Activated CD4-positive, alpha-beta memory T cell treated with anti-CD3 and anti-CD28 coated beads, Interleukin-2, amount 10 ng/mL, durations not matched to agents 7 days and 5 days (primary cell): ENCODE results near the gene SFT2D1. TPM values are rescaled to one million over a fixed set of nuclear protein-coding genes. Genes with fewer than 3 reads are reported as not detected.

Experiments used
- CTCF ChIA-PET: fragments of 350-600 bp; sonication (Branson Sonifier 250); formaldehyde crosslinking; loops from one replicate; lab custom pipeline; 2021; ENCODE audit warnings: antibody characterized with exemption, inconsistent platforms; lab: Charles Lee
- POLR2A ChIA-PET: fragments of 350-600 bp; sonication (Branson Sonifier 250); formaldehyde crosslinking; loops from one replicate; lab custom pipeline; 2021; ENCODE audit warnings: antibody characterized with exemption; lab: Charles Lee
- DNase-seq: peaks from one replicate; pipeline ENCODE4 v3.0.0-alpha.2; 2020
- H3K27ac Mint-ChIP-seq: one replicate; pipeline ENCODE4 v1.8.0; 2021; ENCODE audit warnings: mild to moderate bottlenecking, mixed read lengths
- H3K27me3 Mint-ChIP-seq: one replicate; pipeline ENCODE4 v1.8.0; 2021; ENCODE audit warnings: mixed read lengths
- H3K36me3 Mint-ChIP-seq: one replicate; pipeline ENCODE4 v1.8.0; 2021; ENCODE audit warnings: low read depth, mixed read lengths
- H3K4me1 Mint-ChIP-seq: one replicate; pipeline ENCODE4 v1.8.0; 2021; ENCODE audit warnings: mixed read lengths
- H3K4me3 Mint-ChIP-seq: one replicate; pipeline ENCODE4 v1.8.0; 2021; ENCODE audit warnings: mild to moderate bottlenecking, mixed read lengths
- H3K9me3 Mint-ChIP-seq: one replicate; pipeline ENCODE4 v1.8.0; 2021; ENCODE audit warnings: mixed read lengths
- total RNA-seq, 2 experiments: library from RNA; stranded (reverse); gene quantifications; one replicate each; pipeline ENCODE4 v1.2.3, GENCODE V29; 2021

Gene SFT2D1
- total RNA-seq, 2 experiments from 2014 or later, result 70.0 to 72.0 TPM

GRCh38 chr6:166293731-166294584 lies 48.4 kb downstream of the SFT2D1 start:
- H3K4me3 Mint-ChIP-seq, result no peak overlapping the region
- no peaks in the 10 kb centered on the region for H3K36me3 Mint-ChIP-seq
- ChIA-PET CTCF (interaction anchor here (2.1 kb wide), 1 partner anchor 107 kb away, joined by 8 read pairs; no protein-coding TSS in a partner anchor), POLR2A (no interaction called here)
- no peak for DNase-seq
- H3K27me3 Mint-ChIP-seq, result peaks cover 46% of the 10 kb centered on the region
- H3K4me1 Mint-ChIP-seq, result no peaks in the 10 kb centered on the region
- H3K9me3 Mint-ChIP-seq, result no peaks in the 10 kb centered on the region
- no peak overlapping the region for H3K27ac Mint-ChIP-seq

- no peak overlapping the region for H3K4me3 Mint-ChIP-seq
- ChIA-PET CTCF (no interaction called here), POLR2A (interaction anchor here (1.0 kb wide), 1 partner anchor 54 kb away, joined by 3 read pairs; no protein-coding TSS in a partner anchor)
- no peak for DNase-seq
- no peaks in the 10 kb centered on the region for H3K9me3 Mint-ChIP-seq
- H3K4me1 Mint-ChIP-seq, result no peaks in the 10 kb centered on the region
- peaks cover 30% of the 10 kb centered on the region for H3K27me3 Mint-ChIP-seq
- no peak overlapping the region for H3K27ac Mint-ChIP-seq
- no peaks in the 10 kb centered on the region for H3K36me3 Mint-ChIP-seq
These were observed 52.9 kb downstream of the SFT2D1 start for GRCh38 chr6:166289207-166290060.

- Mint-ChIP-seq H3K9me3 (no peaks in the 10 kb centered on the region), H3K4me3 (no peak overlapping the region), H3K27ac (no peak overlapping the region), H3K27me3 (peaks cover 25% of the 10 kb centered on the region), H3K36me3 (no peaks in the 10 kb centered on the region), H3K4me1 (no peaks in the 10 kb centered on the region)
- no peak for DNase-seq
- ChIA-PET CTCF (interaction anchor here (1.5 to 1.7 kb wide), 2 partner anchors 11 to 28 kb away, joined by 3 to 4 read pairs; no protein-coding TSS in a partner anchor), POLR2A (no interaction called here)
These were observed 55.5 kb downstream of the SFT2D1 start for GRCh38 chr6:166286839-166287271.

GRCh38 chr6:166285233-166285632 lies 57.1 kb downstream of the SFT2D1 start:
- Mint-ChIP-seq H3K4me3 (no peak overlapping the region), H3K36me3 (no peaks in the 10 kb centered on the region), H3K9me3 (no peaks in the 10 kb centered on the region), H3K27ac (no peak overlapping the region), H3K4me1 (no peaks in the 10 kb centered on the region), H3K27me3 (peaks cover 19% of the 10 kb centered on the region)
- DNase-seq, result no peak
- CTCF ChIA-PET, result interaction anchor here (0.7 to 1.5 kb wide), 4 partner anchors 26 to 210 kb away, joined by 3 to 5 read pairs (median 4); no protein-coding TSS in a partner anchor
- POLR2A ChIA-PET, result no interaction called here

- no peaks in the 10 kb centered on the region for H3K4me1 Mint-ChIP-seq
- no peak overlapping the region for H3K4me3 Mint-ChIP-seq
- H3K9me3 Mint-ChIP-seq, result no peaks in the 10 kb centered on the region
- peaks cover 16% of the 10 kb centered on the region for H3K27me3 Mint-ChIP-seq
- H3K27ac Mint-ChIP-seq, result no peak overlapping the region
- H3K36me3 Mint-ChIP-seq, result no peaks in the 10 kb centered on the region
- CTCF ChIA-PET, result interaction anchor here (1.5 kb wide), 1 partner anchor 116 kb away, joined by 6 read pairs; no protein-coding TSS in a partner anchor
- no peak for DNase-seq
- POLR2A ChIA-PET, result no interaction called here
These were observed 57.7 kb downstream of the SFT2D1 start for GRCh38 chr6:166284640-166285039.

GRCh38 chr6:166282394-166283032 lies 59.8 kb downstream of the SFT2D1 start:
- H3K9me3 Mint-ChIP-seq, result no peaks in the 10 kb centered on the region
- H3K36me3 Mint-ChIP-seq, result no peaks in the 10 kb centered on the region
- H3K27me3 Mint-ChIP-seq, result peaks cover 15% of the 10 kb centered on the region
- no peak overlapping the region for H3K27ac Mint-ChIP-seq
- POLR2A ChIA-PET, result interaction anchor here (1.0 kb wide), 1 partner anchor 118 kb away, joined by 3 read pairs; no protein-coding TSS in a partner anchor
- no peak overlapping the region for H3K4me3 Mint-ChIP-seq
- CTCF ChIA-PET, result interaction anchor here (0.6 to 3.3 kb wide), 3 partner anchors 99 to 617 kb away, joined by 3 to 24 read pairs (median 18); no protein-coding TSS in a partner anchor
- DNase-seq, result no peak
- no peaks in the 10 kb centered on the region for H3K4me1 Mint-ChIP-seq

DNA sequence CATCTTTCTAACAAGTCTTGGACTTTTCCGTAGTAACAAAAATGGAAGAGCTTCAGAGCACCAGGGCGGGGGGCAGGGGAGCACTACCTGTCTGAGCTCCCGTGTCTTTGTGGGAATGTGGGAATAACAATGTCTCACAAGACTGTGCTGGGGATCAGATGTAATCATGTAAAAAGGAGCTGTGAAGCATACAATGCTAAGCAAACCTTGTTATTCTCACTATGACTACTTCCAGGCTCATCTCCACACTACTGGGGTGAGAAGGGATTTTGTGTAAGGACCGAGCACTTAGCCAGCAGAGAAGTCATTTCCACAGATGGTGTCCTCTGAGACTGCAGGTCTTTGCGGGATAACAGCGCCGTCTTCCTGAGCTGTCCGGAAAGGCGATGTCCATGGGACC lies 61.2 kb downstream of the SFT2D1 start:
- POLR2A ChIA-PET, result interaction anchor here (1.0 kb wide), 1 partner anchor 119 kb away, joined by 3 read pairs; no protein-coding TSS in a partner anchor
- CTCF ChIA-PET, result interaction anchor here (0.6 to 3.3 kb wide), 4 partner anchors 32 to 1113 kb away, joined by 3 to 24 read pairs (median 11); no protein-coding TSS in a partner anchor
- no peaks in the 10 kb centered on the region for H3K9me3 Mint-ChIP-seq
- H3K36me3 Mint-ChIP-seq, result no peaks in the 10 kb centered on the region
- H3K27ac Mint-ChIP-seq, result no peak overlapping the region
- no peak overlapping the region for H3K4me3 Mint-ChIP-seq
- no peaks in the 10 kb centered on the region for H3K4me1 Mint-ChIP-seq
- DNase-seq, result no peak
- H3K27me3 Mint-ChIP-seq, result peaks cover 17% of the 10 kb centered on the region

GRCh38 chr6:166279393-166279679 lies 63.0 kb downstream of the SFT2D1 start:
- no peaks in the 10 kb centered on the region for H3K9me3 Mint-ChIP-seq
- H3K27me3 Mint-ChIP-seq, result peaks cover 11% of the 10 kb centered on the region
- no peak overlapping the region for H3K27ac Mint-ChIP-seq
- no peaks in the 10 kb centered on the region for H3K36me3 Mint-ChIP-seq
- H3K4me3 Mint-ChIP-seq, result no peak overlapping the region
- ChIA-PET POLR2A (no interaction called here), CTCF (interaction anchor here (3.0 to 3.3 kb wide), 2 partner anchors 102 to 121 kb away, joined by 18 to 24 read pairs; no protein-coding TSS in a partner anchor)
- no peak for DNase-seq
- peaks cover 6% of the 10 kb centered on the region for H3K4me1 Mint-ChIP-seq

- no peak overlapping the region for H3K27ac Mint-ChIP-seq
- peaks cover 6% of the 10 kb centered on the region for H3K4me1 Mint-ChIP-seq
- H3K36me3 Mint-ChIP-seq, result no peaks in the 10 kb centered on the region
- H3K4me3 Mint-ChIP-seq, result no peak overlapping the region
- ChIA-PET CTCF (interaction anchor here (3.3 kb wide), 1 partner anchor 122 kb away, joined by 24 read pairs; no protein-coding TSS in a partner anchor), POLR2A (no interaction called here)
- no peaks in the 10 kb centered on the region for H3K9me3 Mint-ChIP-seq
- peaks cover 14% of the 10 kb centered on the region for H3K27me3 Mint-ChIP-seq
- no peak for DNase-seq
These were observed 63.6 kb downstream of the SFT2D1 start for GRCh38 chr6:166278579-166279392.

DNA sequence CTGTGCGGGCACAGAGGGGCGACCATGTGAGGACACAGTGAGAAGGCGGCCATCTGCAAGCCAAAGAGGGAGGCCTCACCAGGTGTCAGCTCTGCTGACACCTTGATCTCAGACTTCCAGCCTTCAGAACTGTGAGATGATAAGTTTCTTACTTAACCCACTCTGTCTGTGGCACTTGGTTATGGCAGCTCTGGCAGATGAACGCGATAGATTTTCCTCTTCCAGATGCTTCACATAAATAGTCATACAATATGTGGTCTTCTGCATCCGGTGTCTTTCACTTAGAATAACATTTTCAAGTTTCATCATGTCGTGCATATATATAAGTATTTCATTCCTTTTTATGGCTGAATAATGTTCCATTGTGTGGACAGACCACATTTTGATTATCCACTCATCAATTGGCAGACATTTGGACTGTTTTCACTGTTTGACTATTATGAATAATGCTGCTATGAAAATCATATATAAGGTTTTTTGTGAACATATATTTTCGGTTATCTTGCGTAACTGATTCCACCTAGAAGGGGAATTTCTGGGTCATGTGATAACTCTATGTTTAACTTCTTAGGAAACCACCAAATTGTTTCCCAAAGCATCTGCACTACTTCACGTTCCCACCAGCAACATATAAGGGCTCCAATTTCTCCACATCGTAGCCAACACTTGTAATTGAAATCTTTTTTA lies 64.3 kb downstream of the SFT2D1 start:
- H3K36me3 Mint-ChIP-seq, result no peaks in the 10 kb centered on the region
- POLR2A ChIA-PET, result no interaction called here
- H3K9me3 Mint-ChIP-seq, result no peaks in the 10 kb centered on the region

DNA sequence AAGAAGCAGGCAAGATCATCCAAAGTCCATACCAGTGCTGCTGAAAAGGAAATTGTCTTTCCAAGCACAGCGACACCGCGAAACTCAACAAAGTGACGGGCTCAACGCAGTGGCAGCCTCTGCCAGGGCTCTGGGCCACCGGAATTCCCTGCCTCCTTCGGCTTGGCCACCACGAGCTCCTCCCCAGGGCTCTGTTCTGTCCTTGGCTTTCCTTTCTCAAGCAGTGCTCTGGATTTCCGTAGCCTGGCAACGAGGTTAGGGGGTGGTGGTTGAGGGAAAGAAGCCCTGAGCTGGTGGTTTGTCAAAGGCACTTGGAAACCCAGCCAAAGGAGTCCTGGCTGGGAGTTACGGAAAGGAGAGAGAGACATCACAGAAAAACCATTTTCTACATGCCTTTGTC lies 65.3 kb downstream of the SFT2D1 start:
- CTCF ChIA-PET, result interaction anchor here (1.0 to 2.8 kb wide), 9 partner anchors 17 to 339 kb away, joined by 3 to 33 read pairs (median 4); no protein-coding TSS in a partner anchor
- POLR2A ChIA-PET, result interaction anchor here (1.0 to 1.1 kb wide), 2 partner anchors 124 to 494 kb away, joined by 3 read pairs; no protein-coding TSS in a partner anchor
- Mint-ChIP-seq H3K9me3 (no peaks in the 10 kb centered on the region), H3K27me3 (peaks cover 11% of the 10 kb centered on the region), H3K4me1 (peaks cover 6% of the 10 kb centered on the region), H3K27ac (no peak overlapping the region), H3K4me3 (no peak overlapping the region), H3K36me3 (no peaks in the 10 kb centered on the region)
- no peak for DNase-seq

More for the DNA sequence above, 64.3 kb downstream of the SFT2D1 start:
- no peak overlapping the region for H3K4me3 Mint-ChIP-seq
- H3K4me1 Mint-ChIP-seq, result peaks cover 6% of the 10 kb centered on the region
- H3K27ac Mint-ChIP-seq, result no peak overlapping the region
- CTCF ChIA-PET, result interaction anchor here (2.8 kb wide), 1 partner anchor 122 kb away, joined by 33 read pairs; no protein-coding TSS in a partner anchor
- DNase-seq, result no peak
- peaks cover 17% of the 10 kb centered on the region for H3K27me3 Mint-ChIP-seq
